HUES64 (cell line): ENCODE results near the gene BMAL2.

Experiments
- H3K27ac ChIP-seq: 2 replicates; pipeline ENCODE4 v1.7.0; 2013; ENCODE audit warnings: low read depth, low read length, inconsistent platforms
- H3K27me3 ChIP-seq: 2 replicates; pipeline ENCODE4 v1.6.1; 2013; ENCODE audit warnings: mild to moderate bottlenecking, low read length; ENCODE audit not compliant: insufficient read depth
- H3K36me3 ChIP-seq: 2 replicates; pipeline ENCODE4 v1.6.1; 2013; ENCODE audit warnings: mild to moderate bottlenecking, low read length; ENCODE audit not compliant: insufficient read depth
- H3K4me1 ChIP-seq: 2 replicates; pipeline ENCODE4 v1.6.1; 2013; ENCODE audit warnings: mild to moderate bottlenecking, low read length, moderate library complexity; ENCODE audit not compliant: insufficient read depth
- H3K4me3 ChIP-seq: 2 replicates; pipeline ENCODE4 v1.5.1; 2013; ENCODE audit warnings: mild to moderate bottlenecking, low read length, moderate library complexity
- H3K9ac ChIP-seq: 2 replicates; pipeline ENCODE4 v1.6.1; 2013; ENCODE audit warnings: mild to moderate bottlenecking, low read depth, low read length
- H3K9me3 ChIP-seq: 2 replicates; pipeline ENCODE4 v1.6.1; 2013; ENCODE audit warnings: low read depth, low read length; ENCODE audit not compliant: insufficient read depth
- WGBS: fragments of 150-250, 120-280 bp; methylation state at CpG from one replicate; pipeline ENCODE4 v1.1.7; 2013; ENCODE audit warnings: missing lambda C conversion rate; 5-methylcytosine and 5-hydroxymethylcytosine counted together

BMAL2 gene

DNA sequence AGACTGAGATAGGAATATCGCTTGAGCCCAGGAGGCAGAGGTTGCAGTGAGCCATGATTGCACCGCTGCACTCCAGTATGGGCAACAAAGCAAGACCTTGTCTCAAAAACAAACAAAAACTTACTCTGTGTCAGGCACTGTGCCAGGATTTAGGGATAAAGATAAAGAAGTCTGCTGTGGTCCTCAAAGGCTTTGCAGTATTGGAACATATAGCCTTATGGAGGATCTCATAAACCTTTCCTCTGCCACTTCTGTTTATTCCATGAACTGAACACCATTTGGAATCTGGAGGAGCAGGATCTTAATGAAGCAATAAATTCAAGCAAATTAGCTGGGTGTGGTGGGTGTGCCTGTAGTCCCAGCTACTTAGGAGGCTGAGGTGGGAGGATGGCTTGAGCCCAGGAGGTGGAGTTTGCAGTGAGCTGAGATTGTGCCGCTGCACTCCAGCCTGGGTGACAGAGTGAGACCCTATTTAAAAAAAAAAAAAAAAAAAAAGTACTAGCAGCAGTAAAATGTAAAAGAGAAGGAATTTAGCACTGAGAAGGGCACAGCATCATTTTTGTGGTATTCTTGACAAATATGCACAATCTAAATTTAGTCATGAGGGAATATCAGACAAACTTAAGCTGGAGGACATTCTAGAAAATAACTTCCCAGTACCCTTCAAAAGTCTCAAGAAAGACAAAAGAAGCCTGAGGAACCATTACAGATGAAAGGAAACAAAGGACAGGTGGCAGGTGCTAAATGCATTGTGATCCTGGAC, 27.1 kb downstream of the BMAL2 start:
- WGBS: 76% methylated on average over 3 of the region's 3 CpGs
- Histone ChIP-seq H3K9ac (no peak overlapping the region), H3K4me3 (no peak overlapping the region), H3K9me3 (0 out of 2 replicates have a peak, but pooled peaks cover 3% of the 10 kb centered on the region), H3K36me3 (no peaks in the 10 kb centered on the region), H3K4me1 (no peaks in the 10 kb centered on the region), H3K27ac (no peak overlapping the region), H3K27me3 (no peaks in the 10 kb centered on the region)

DNA sequence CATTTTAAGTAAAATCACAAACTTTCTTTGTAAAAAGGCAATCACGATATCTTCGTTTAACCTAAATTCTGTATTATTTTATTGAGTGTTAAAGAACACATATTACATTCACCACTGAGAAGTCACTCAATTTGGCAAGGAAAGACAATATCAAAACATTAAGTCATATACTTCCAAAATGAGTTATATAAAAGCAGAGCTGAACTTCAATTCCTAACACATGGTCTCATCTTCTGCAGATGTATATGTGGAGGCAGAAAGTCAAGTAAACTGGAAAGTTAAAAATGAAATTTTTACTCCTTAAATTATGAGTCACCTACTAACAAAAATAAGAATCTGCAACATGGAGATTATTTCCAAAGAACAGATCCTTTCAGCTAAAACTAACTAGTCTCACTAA, 28.7 kb downstream of the BMAL2 start:
- Histone ChIP-seq H3K9ac (no peak overlapping the region), H3K9me3 (0 out of 2 replicates have a peak, but pooled peaks cover 3% of the 10 kb centered on the region), H3K27ac (no peak overlapping the region), H3K4me1 (no peaks in the 10 kb centered on the region), H3K27me3 (no peaks in the 10 kb centered on the region), H3K36me3 (no peaks in the 10 kb centered on the region), H3K4me3 (no peak overlapping the region)
- WGBS: no CpG with 5 or more reads among the region's 2 CpGs

DNA sequence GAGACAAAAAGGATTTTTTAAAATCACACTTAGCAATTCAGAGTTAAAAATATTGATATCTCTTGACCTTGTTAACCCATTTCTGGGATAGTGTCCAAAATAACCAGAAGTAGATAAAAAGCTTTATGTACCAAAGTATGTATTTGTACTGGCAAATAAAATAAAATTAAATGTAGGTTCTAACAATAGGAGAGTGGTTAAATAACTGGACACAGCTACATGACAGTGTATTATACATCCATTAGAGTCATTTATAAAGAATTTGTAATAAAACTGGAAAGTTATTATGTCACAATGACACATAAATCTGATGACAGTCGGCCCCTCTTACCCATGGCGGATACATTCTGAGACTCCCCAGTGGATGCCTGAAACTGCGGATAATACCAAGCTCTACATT, 34.0 kb downstream of the BMAL2 start:
- 0 out of 2 replicates have a peak, but pooled peaks cover 3% of the 10 kb centered on the region for H3K9me3 ChIP-seq
- H3K4me3 ChIP-seq: no peak overlapping the region
- no peaks in the 10 kb centered on the region for H3K4me1 ChIP-seq
- peaks cover 18% of the 10 kb centered on the region; the same call in 1 of the 2 replicates for H3K36me3 ChIP-seq
- H3K27me3 ChIP-seq: no peaks in the 10 kb centered on the region
- H3K27ac ChIP-seq: no peak overlapping the region
- no peak overlapping the region for H3K9ac ChIP-seq
- 100% methylated on average over 3 of the region's 3 CpGs for WGBS

DNA sequence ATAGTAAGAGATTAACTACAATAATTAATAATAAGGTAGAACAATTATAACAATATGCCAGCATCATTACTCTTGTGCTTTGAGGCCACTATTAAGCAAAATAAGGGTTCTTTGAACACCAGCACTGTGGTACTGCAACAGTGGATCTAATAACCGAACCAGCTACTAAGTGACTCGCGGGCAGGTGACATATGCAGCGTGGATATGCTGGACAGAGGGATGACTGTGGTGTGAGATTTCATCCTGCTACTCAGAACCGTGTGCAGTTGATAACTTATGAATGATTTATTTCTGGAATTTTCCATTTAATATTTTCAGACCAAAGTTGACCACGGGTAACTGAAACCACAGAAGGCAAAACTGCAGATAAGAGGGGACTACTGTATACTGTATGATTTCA, 34.4 kb downstream of the BMAL2 start:
- 0 out of 2 replicates have a peak, but pooled peaks cover 3% of the 10 kb centered on the region for H3K9me3 ChIP-seq
- H3K9ac ChIP-seq: no peak overlapping the region
- no peaks in the 10 kb centered on the region for H3K27me3 ChIP-seq
- no peaks in the 10 kb centered on the region for H3K4me1 ChIP-seq
- no peak overlapping the region for H3K4me3 ChIP-seq
- H3K27ac ChIP-seq: no peak overlapping the region
- WGBS: 87% methylated on average over 5 of the region's 6 CpGs
- peaks cover 18% of the 10 kb centered on the region; the same call in 1 of the 2 replicates for H3K36me3 ChIP-seq

DNA sequence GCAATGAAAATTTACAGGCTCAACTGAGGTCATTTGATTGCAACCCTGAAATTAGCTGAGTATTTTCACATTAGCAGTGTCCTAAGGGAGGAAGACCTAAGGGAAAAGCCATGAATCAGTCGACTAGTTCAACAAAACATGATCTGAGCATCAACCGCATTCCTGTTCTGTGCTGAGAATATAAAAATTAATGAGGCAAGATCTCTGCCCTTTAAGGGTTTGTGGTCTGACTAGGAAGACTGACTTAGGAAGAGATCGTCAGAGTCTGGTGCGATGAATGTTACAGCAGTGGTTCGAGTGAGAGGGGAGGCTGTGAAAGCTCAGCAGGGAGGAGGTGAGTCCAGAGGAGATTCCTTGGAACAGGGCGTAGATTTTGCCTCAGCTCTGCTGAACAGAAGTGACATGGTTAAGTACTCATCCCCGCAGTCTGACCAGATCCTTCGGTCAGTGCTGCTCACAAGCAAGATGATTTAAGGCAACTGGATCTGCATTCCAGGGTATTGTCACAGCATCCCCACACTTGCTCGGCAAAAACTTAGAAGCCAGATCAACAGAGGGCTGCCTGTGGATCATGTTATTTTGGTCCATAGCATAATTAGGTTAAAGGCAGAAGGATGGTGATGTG, 49.6 kb downstream of the BMAL2 start:
- H3K4me3 ChIP-seq: no peak overlapping the region
- no peak overlapping the region for H3K9ac ChIP-seq
- WGBS: 92% methylated on average over 9 of the region's 9 CpGs
- no peaks in the 10 kb centered on the region for H3K4me1 ChIP-seq
- no peaks in the 10 kb centered on the region for H3K9me3 ChIP-seq
- no peak overlapping the region for H3K27ac ChIP-seq
- no peaks in the 10 kb centered on the region for H3K27me3 ChIP-seq
- peaks cover 6% of the 10 kb centered on the region; the same call in 1 of the 2 replicates for H3K36me3 ChIP-seq
